ENCODE results near the gene ADCY6.

DNA sequence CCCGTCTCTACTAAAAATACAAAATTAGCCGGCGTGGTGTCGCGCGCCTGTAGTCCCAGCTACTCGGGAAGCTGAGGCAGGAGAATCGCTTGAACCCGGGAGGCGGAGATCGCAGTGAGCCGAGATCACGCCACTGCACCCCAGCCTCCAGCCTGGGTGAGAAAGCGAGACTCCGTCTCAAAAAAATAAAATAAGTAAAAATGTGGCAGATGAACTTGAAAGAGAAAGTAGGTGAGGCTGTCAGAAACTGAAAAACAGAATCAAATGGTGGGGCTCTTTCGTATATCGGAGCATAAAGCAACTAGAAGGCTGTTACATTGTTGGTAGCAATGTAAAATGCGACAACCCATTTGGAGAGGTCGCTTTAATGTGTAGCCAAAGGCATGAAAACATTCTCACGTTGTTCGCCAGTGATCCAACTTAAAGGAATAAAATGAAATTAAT is 71.6 kb downstream of the ADCY6 start:
- TF ChIP-seq, protein P1, sequence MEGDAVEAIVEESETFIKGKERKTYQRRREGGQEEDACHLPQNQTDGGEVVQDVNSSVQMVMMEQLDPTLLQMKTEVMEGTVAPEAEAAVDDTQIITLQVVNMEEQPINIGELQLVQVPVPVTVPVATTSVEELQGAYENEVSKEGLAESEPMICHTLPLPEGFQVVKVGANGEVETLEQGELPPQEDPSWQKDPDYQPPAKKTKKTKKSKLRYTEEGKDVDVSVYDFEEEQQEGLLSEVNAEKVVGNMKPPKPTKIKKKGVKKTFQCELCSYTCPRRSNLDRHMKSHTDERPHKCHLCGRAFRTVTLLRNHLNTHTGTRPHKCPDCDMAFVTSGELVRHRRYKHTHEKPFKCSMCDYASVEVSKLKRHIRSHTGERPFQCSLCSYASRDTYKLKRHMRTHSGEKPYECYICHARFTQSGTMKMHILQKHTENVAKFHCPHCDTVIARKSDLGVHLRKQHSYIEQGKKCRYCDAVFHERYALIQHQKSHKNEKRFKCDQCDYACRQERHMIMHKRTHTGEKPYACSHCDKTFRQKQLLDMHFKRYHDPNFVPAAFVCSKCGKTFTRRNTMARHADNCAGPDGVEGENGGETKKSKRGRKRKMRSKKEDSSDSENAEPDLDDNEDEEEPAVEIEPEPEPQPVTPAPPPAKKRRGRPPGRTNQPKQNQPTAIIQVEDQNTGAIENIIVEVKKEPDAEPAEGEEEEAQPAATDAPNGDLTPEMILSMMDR (IDR thresholded peaks at IDR 0.05): no peak
- TF ChIP-seq POLR2A (IDR thresholded peaks at IDR 0.05): no peak

All from adrenal gland (tissue), 5 donors.